GM13976 (cell line): ENCODE results near the gene RPL15.

Experiments used
- DNase-seq: peaks from one replicate; pipeline ENCODE4 v3.0.0; 2012; ENCODE audit warnings: low spot score
- CTCF ChIP-seq: IDR thresholded peaks from 2 replicates; pipeline ENCODE4 v1.5.1; 2012; ENCODE audit warnings: borderline replicate concordance, mild to moderate bottlenecking; ENCODE audit not compliant: insufficient read depth; ENCODE audit errors: extremely low read depth, missing control alignments, control extremely low read depth
- in situ Hi-C: fragments of 300-500 bp; cut with MboI; formaldehyde crosslinking; loops from one replicate; pipeline ENCODE4 v1.12.0; 2022; ENCODE audit warnings: low sequenced_read_pairs, mixed read lengths, inconsistent platforms; ENCODE audit not compliant: unreplicated experiment

The RPL15 gene

GRCh38 chr3:23928524-23928923 lies 11.6 kb downstream of the RPL15 start:
- in situ Hi-C loops, result no loop called here

GRCh38 chr3:23931597-23931996 lies 14.7 kb downstream of the RPL15 start:
- no peak for TF ChIP-seq CTCF
- no peak for DNase-seq
- in situ Hi-C loops, result no loop called here

More at GRCh38 chr3:23928524-23928923, 11.6 kb downstream of the RPL15 start:
- no peak for TF ChIP-seq CTCF
- DNase-seq, result no peak

- in situ Hi-C loops, result no loop called here
- DNase-seq, result no peak
- no peak for TF ChIP-seq CTCF
Observed at GRCh38 chr3:23932571-23932970, 15.6 kb downstream of the RPL15 start.

GRCh38 chr3:23934253-23934652 lies 17.3 kb downstream of the RPL15 start:
- TF ChIP-seq CTCF, result no peak
- DNase-seq, result no peak
- in situ Hi-C loops, result no loop called here

GRCh38 chr3:23937296-23937695 lies 20.4 kb downstream of the RPL15 start:
- no peak for DNase-seq
- TF ChIP-seq CTCF, result no peak
- in situ Hi-C loops, result no loop called here

- in situ Hi-C loops, result no loop called here
- no peak for TF ChIP-seq CTCF
- no peak for DNase-seq
Observed at GRCh38 chr3:23938688-23939087, 21.8 kb downstream of the RPL15 start.

- no peak for DNase-seq
- no peak for TF ChIP-seq CTCF
- in situ Hi-C loops, result no loop called here
Observed at GRCh38 chr3:23940775-23941174, 23.8 kb downstream of the RPL15 start.
